Measurements from ENCODE around the gene TNFRSF1A.

The TNFRSF1A gene

GRCh38 chr12:6367065-6367968 is 25.4 kb upstream of the TNFRSF1A start:
- Histone ChIP-seq H3K27ac (ENCODE audit: low read length) (no peak overlapping the region), H3K4me1 (ENCODE audit: low read length) (peaks cover 13% of the 10 kb centered on the region), H3K4me3 (ENCODE audit: low read length) (no peak overlapping the region), H3K4me2 (ENCODE audit: low read length) (peak overlapping the region; percentile 30), H3K27me3 (ENCODE audit: low read depth, low read length) (0 out of 2 replicates have a peak, but pooled peaks cover 4% of the 10 kb centered on the region), H3K9me3 (ENCODE audit: insufficient read depth, low read length) (no peaks in the 10 kb centered on the region), H2AFZ (ENCODE audit: low read depth, low read length) (no peak overlapping the region), H3K9ac (ENCODE audit: low read length) (no peak overlapping the region), H3K36me3 (replicated peaks; ENCODE audit: low read depth, low read length) (no peaks in the 10 kb centered on the region), H4K20me1 (ENCODE audit: insufficient read depth, low read length) (no peaks in the 10 kb centered on the region), H3K79me2 (ENCODE audit: low read length) (no peaks in the 10 kb centered on the region)
- TF ChIP-seq CTCF (IDR thresholded peaks at IDR 0.05; ENCODE audit: low read depth, low read length) (peak; percentile 56), EZH2phosphoT487 (IDR thresholded peaks at IDR 0.05; ENCODE audit: low read depth) (no peak)

GRCh38 chr12:6364044-6364374 is 22.1 kb upstream of the TNFRSF1A start:
- H4K20me1 ChIP-seq (ENCODE audit: insufficient read depth, low read length), result no peaks in the 10 kb centered on the region
- no peaks in the 10 kb centered on the region for H3K36me3 ChIP-seq (replicated peaks; ENCODE audit: low read depth, low read length)
- H3K27ac ChIP-seq (ENCODE audit: low read length), result no peak overlapping the region
- TF ChIP-seq EZH2phosphoT487 (IDR thresholded peaks at IDR 0.05; ENCODE audit: low read depth), result no peak
- no peak for TF ChIP-seq CTCF (IDR thresholded peaks at IDR 0.05; ENCODE audit: low read depth, low read length)
- H3K9me3 ChIP-seq (ENCODE audit: insufficient read depth, low read length), result no peaks in the 10 kb centered on the region
- H3K27me3 ChIP-seq (ENCODE audit: low read depth, low read length), result peaks cover 12% of the 10 kb centered on the region; the same call in 1 of the 2 replicates
- H3K4me3 ChIP-seq (ENCODE audit: low read length), result no peak overlapping the region
- no peak overlapping the region for H3K4me2 ChIP-seq (ENCODE audit: low read length)
- no peak overlapping the region for H2AFZ ChIP-seq (ENCODE audit: low read depth, low read length)
- peaks cover 13% of the 10 kb centered on the region for H3K4me1 ChIP-seq (ENCODE audit: low read length)
- no peaks in the 10 kb centered on the region for H3K79me2 ChIP-seq (ENCODE audit: low read length)
- no peak overlapping the region for H3K9ac ChIP-seq (ENCODE audit: low read length)

GRCh38 chr12:6363330-6364043 is 21.6 kb upstream of the TNFRSF1A start:
- no peaks in the 10 kb centered on the region for H3K79me2 ChIP-seq (ENCODE audit: low read length)
- H3K27me3 ChIP-seq (ENCODE audit: low read depth, low read length), result peaks cover 12% of the 10 kb centered on the region; the same call in 1 of the 2 replicates
- H3K4me1 ChIP-seq (ENCODE audit: low read length), result peaks cover 13% of the 10 kb centered on the region
- no peaks in the 10 kb centered on the region for H3K9me3 ChIP-seq (ENCODE audit: insufficient read depth, low read length)
- no peaks in the 10 kb centered on the region for H3K36me3 ChIP-seq (replicated peaks; ENCODE audit: low read depth, low read length)
- TF ChIP-seq CTCF (IDR thresholded peaks at IDR 0.05; ENCODE audit: low read depth, low read length), result no peak
- TF ChIP-seq EZH2phosphoT487 (IDR thresholded peaks at IDR 0.05; ENCODE audit: low read depth), result no peak
- no peak overlapping the region for H3K27ac ChIP-seq (ENCODE audit: low read length)
- no peak overlapping the region for H3K4me3 ChIP-seq (ENCODE audit: low read length)
- no peak overlapping the region for H3K9ac ChIP-seq (ENCODE audit: low read length)
- no peaks in the 10 kb centered on the region for H4K20me1 ChIP-seq (ENCODE audit: insufficient read depth, low read length)
- H2AFZ ChIP-seq (ENCODE audit: low read depth, low read length), result no peak overlapping the region
- no peak overlapping the region for H3K4me2 ChIP-seq (ENCODE audit: low read length)

- peaks cover 15% of the 10 kb centered on the region; the same call in 1 of the 2 replicates for H3K27me3 ChIP-seq (ENCODE audit: low read depth, low read length)
- no peak overlapping the region for H3K4me3 ChIP-seq (ENCODE audit: low read length)
- no peaks in the 10 kb centered on the region for H4K20me1 ChIP-seq (ENCODE audit: insufficient read depth, low read length)
- H3K9ac ChIP-seq (ENCODE audit: low read length), result no peak overlapping the region
- H2AFZ ChIP-seq (ENCODE audit: low read depth, low read length), result no peak overlapping the region
- H3K9me3 ChIP-seq (ENCODE audit: insufficient read depth, low read length), result no peaks in the 10 kb centered on the region
- TF ChIP-seq CTCF (IDR thresholded peaks at IDR 0.05; ENCODE audit: low read depth, low read length) (no peak), EZH2phosphoT487 (IDR thresholded peaks at IDR 0.05; ENCODE audit: low read depth) (no peak)
- peaks cover 9% of the 10 kb centered on the region for H3K4me1 ChIP-seq (ENCODE audit: low read length)
- H3K36me3 ChIP-seq (replicated peaks; ENCODE audit: low read depth, low read length), result no peaks in the 10 kb centered on the region
- no peaks in the 10 kb centered on the region for H3K79me2 ChIP-seq (ENCODE audit: low read length)
- H3K27ac ChIP-seq (ENCODE audit: low read length), result no peak overlapping the region
- H3K4me2 ChIP-seq (ENCODE audit: low read length), result no peak overlapping the region
These were observed 21.1 kb upstream of the TNFRSF1A start for GRCh38 chr12:6363010-6363329.
